Measurements from ENCODE around the gene RAB3GAP2.

- TF ChIP-seq EZH2 (IDR thresholded peaks at IDR 0.05) (no peak), POLR2AphosphoS5 (IDR thresholded peaks at IDR 0.05; ENCODE audit: borderline replicate concordance, low read depth, low read length) (no peak), FOXP2 (optimal IDR thresholded peaks at IDR 0.05; ENCODE audit: control extremely low read depth, extremely low read length, insufficient read depth) (no peak)
These were observed 577 bp downstream of the RAB3GAP2 start for GRCh38 chr1:220271706-220272046.

Data from SK-N-MC (cell line).